ENCODE data around the gene DAPL1. TPM values are rescaled to one million over a fixed set of nuclear protein-coding genes. Genes with fewer than 3 reads are reported as not detected.

The DAPL1 gene, protein sequence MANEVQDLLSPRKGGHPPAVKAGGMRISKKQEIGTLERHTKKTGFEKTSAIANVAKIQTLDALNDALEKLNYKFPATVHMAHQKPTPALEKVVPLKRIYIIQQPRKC
- not detected in 2 replicates for total RNA-seq

DNA sequence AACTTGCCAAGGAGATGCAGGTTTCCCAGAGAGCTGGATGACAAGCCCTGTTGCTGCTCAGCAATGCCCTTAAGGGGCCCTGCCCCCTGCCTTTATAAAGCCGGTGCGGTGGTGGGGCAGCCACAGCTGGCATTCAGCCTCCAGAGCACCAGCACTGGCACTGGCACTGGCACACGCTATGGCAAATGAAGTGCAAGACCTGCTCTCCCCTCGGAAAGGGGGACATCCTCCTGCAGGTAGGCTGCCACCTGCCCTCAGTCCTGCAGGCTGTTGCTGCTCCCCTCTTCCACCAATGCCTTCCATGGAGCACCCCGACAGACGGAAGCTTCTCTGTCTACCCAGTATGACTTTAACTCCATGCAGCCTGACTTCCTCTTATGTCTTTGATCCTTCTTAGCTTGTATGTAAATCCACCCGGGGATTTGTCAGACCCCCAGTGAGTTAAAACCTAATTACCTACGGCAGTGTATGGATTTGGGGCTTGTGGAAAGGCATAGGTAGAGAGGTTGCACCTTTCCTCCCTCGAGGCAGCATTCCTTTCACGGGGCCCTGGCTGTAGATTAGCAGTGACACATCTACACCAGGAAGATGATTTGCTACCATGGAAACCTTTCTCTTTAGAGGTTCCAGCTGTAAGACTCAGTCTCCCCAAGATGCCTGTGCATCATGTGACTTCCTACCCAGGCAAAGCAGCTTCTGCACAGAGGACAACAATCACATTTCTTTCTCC, at the start of gene DAPL1:
Gene DAPL1 (plus strand): TSS at position 123 of the 730 bp plus-strand sequence. CDS start 56 bp downstream, at position 179.

Other genes with a start within 250 kb of the DAPL1 start
- gene TANC1, start 173.3 kb downstream of the DAPL1 start, total RNA-seq: 30.8 and 33.6 TPM in 2 replicates